Calu3 (cell line): ENCODE results near the gene ANXA10. TPM values are rescaled to one million over a fixed set of nuclear protein-coding genes. Genes with fewer than 3 reads are reported as not detected.

Source experiments
- BruUV-seq: library from RNA; stranded (reverse); fragments of 400-500 nt; replicated peaks from 2 replicates; lab custom pipeline; 2021; lab: Mats Ljungman, UMichigan
- CTCF ChIA-PET: fragments of 300-600 bp; sonication (Branson Sonifier 250); formaldehyde crosslinking; loops from one replicate; lab custom pipeline; 2022; ENCODE audit warnings: antibody characterized with exemption; lab: Charles Lee
- DNase-seq: peaks from one replicate; pipeline ENCODE4 v3.0.0; 2022
- H3K27ac Mint-ChIP-seq: one replicate; pipeline ENCODE4 v1.8.0; 2022; ENCODE audit warnings: mixed read lengths; ENCODE audit not compliant: unreplicated experiment
- H3K27me3 Mint-ChIP-seq: one replicate; pipeline ENCODE4 v1.8.0; 2022; ENCODE audit warnings: mixed read lengths; ENCODE audit not compliant: unreplicated experiment
- H3K36me3 Mint-ChIP-seq: one replicate; pipeline ENCODE4 v1.8.0; 2022; ENCODE audit warnings: mild to moderate bottlenecking, moderate library complexity, mixed read lengths; ENCODE audit not compliant: insufficient read depth, unreplicated experiment
- H3K4me1 Mint-ChIP-seq: one replicate; pipeline ENCODE4 v1.8.0; 2022; ENCODE audit warnings: mild to moderate bottlenecking, low read depth, mixed read lengths; ENCODE audit not compliant: unreplicated experiment
- H3K4me3 Mint-ChIP-seq: one replicate; pipeline ENCODE4 v1.8.0; 2022; ENCODE audit warnings: mild to moderate bottlenecking, low read depth, moderate library complexity, mixed read lengths; ENCODE audit not compliant: unreplicated experiment
- H3K9me3 Mint-ChIP-seq: one replicate; pipeline ENCODE4 v1.8.0; 2022; ENCODE audit warnings: low read depth, mixed read lengths; ENCODE audit not compliant: unreplicated experiment
- intact Hi-C: fragments of 100-400 bp; cut with micrococcal nuclease; formaldehyde crosslinking; loops from one replicate; pipeline ENCODE4 v1.10.0; 2022; ENCODE audit not compliant: unreplicated experiment
- total RNA-seq: library from RNA; stranded (reverse); gene quantifications from 2 replicates; pipeline ENCODE4 v1.2.3, GENCODE V29; 2022
- TF ChIP-seq, protein P1 (sequence below): fragments of 200-600 bp; IDR thresholded peaks from one replicate; pipeline ENCODE4 v1.8.0; 2022; ENCODE audit warnings: antibody characterized with exemption; ENCODE audit not compliant: unreplicated experiment

The ANXA10 gene
- total RNA-seq, 1 experiment from 2014 or later: 43.2 TPM

DNA sequence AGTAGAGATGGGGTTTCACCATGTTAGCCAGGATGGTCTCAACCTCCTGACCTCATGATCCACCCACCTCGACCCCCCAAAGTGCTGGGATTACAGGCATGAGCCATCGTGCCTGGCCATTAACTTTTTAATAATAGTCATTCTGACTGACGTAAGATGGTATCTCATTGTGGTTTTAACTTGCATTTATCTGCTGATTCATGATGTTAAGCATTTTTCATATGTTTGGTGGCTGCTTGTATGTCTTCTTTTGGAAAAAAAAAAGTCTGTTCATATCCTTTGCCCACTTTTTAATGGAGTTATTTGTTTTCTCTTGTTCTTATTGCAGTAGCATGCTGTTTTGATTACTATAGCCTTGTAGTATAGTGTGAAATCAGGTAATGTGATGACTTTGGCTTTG is 45.8 kb downstream of the ANXA10 start:
- DNase-seq: no peak
- Mint-ChIP-seq H3K27ac (no peak overlapping the region), H3K9me3 (no peaks in the 10 kb centered on the region), H3K27me3 (no peaks in the 10 kb centered on the region), H3K4me3 (no peak overlapping the region), H3K36me3 (peaks cover 6% of the 10 kb centered on the region), H3K4me1 (no peaks in the 10 kb centered on the region)
- intact Hi-C loops: no loop called here
- TF ChIP-seq, protein P1, sequence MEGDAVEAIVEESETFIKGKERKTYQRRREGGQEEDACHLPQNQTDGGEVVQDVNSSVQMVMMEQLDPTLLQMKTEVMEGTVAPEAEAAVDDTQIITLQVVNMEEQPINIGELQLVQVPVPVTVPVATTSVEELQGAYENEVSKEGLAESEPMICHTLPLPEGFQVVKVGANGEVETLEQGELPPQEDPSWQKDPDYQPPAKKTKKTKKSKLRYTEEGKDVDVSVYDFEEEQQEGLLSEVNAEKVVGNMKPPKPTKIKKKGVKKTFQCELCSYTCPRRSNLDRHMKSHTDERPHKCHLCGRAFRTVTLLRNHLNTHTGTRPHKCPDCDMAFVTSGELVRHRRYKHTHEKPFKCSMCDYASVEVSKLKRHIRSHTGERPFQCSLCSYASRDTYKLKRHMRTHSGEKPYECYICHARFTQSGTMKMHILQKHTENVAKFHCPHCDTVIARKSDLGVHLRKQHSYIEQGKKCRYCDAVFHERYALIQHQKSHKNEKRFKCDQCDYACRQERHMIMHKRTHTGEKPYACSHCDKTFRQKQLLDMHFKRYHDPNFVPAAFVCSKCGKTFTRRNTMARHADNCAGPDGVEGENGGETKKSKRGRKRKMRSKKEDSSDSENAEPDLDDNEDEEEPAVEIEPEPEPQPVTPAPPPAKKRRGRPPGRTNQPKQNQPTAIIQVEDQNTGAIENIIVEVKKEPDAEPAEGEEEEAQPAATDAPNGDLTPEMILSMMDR: no peak
- CTCF ChIA-PET: no interaction called here
- BruUV-seq: no TSS peak

DNA sequence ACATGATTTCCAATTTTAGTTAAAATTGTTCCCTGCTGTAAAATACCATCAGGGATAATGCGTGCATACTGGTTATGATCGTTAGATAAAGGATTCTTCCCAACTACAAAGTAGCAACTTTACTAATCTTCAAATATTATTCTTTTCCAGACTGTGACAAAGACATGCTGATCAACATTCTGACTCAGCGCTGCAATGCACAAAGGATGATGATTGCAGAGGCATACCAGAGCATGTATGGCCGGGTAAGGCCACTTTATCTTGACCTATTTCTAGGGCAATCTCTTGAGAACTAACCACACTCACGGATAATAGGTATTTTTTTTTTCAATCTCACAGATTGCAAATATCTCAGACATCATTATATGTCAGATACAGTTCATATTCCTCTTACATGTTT is 47.0 kb downstream of the ANXA10 start:
- BruUV-seq: no TSS peak
- no peak for DNase-seq
- intact Hi-C loops: no loop called here
- CTCF ChIA-PET: no interaction called here
- Mint-ChIP-seq H3K4me3 (no peak overlapping the region), H3K4me1 (no peaks in the 10 kb centered on the region), H3K36me3 (peaks cover 6% of the 10 kb centered on the region), H3K27ac (no peak overlapping the region), H3K9me3 (no peaks in the 10 kb centered on the region), H3K27me3 (no peaks in the 10 kb centered on the region)
- TF ChIP-seq, protein P1: no peak

DNA sequence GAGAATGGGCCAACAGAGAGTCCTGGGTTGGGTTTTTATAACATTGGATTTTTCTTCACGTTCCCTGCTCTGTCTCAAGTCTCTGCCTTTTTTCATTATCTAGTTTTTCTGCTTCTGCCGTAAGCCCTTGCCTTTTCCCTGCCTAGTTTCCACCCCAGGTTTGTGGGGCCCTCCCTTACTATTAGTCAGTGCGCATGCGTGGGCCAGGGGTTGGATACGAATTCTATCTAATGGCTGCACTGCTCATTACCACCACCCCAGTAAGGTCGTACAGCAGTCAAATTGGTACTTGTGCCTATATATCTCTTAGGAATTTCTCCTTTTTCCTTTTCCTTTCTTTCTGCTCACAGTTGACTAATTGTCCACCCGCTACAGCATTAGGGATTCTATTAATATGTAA is 49.4 kb downstream of the ANXA10 start:
- DNase-seq: no peak
- no peak overlapping the region for H3K27ac Mint-ChIP-seq
- no peak overlapping the region for H3K4me3 Mint-ChIP-seq
- no peaks in the 10 kb centered on the region for H3K4me1 Mint-ChIP-seq
- CTCF ChIA-PET: no interaction called here
- intact Hi-C loops: no loop called here
- H3K36me3 Mint-ChIP-seq: peaks cover 6% of the 10 kb centered on the region
- TF ChIP-seq, protein P1: no peak
- BruUV-seq: no TSS peak
- no peaks in the 10 kb centered on the region for H3K9me3 Mint-ChIP-seq
- H3K27me3 Mint-ChIP-seq: no peaks in the 10 kb centered on the region

DNA sequence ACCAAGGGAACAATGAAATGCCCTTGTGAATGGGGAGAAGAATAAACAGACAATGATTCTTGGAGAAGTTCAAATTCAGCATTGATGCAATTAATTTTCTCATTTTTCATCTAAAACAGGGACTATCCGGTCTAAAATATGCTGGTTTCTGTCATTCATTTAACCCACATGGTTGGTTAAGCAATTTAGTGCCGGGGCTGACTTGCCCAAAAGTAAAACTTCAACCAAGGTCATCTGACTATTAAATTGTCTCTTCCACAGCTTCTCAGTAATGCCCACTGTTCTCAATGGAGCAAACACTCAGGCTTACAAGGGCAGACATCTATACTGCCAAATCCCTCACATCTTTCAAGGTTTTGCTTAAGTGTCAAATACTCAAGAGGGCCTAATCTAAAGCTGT is 51.3 kb downstream of the ANXA10 start:
- Mint-ChIP-seq H3K4me3 (no peak overlapping the region), H3K4me1 (no peaks in the 10 kb centered on the region), H3K27me3 (no peaks in the 10 kb centered on the region), H3K36me3 (peaks cover 6% of the 10 kb centered on the region), H3K9me3 (no peaks in the 10 kb centered on the region), H3K27ac (no peak overlapping the region)
- no peak for DNase-seq
- intact Hi-C loops: no loop called here
- no TSS peak for BruUV-seq
- TF ChIP-seq, protein P1: no peak
- CTCF ChIA-PET: no interaction called here
